HepG2 (cell line): Measurements from ENCODE around the gene CGA. TPM values are rescaled to one million over a fixed set of nuclear protein-coding genes. Genes with fewer than 3 reads are reported as not detected.

Source experiments
- ATAC-seq: fragments of 200-7000 bp; cut with Tn5 transposase; 3 replicates; pipeline ENCODE4 v1.9.1; 2020; ENCODE audit warnings: mild to moderate bottlenecking, moderate library complexity
- BruUV-seq: library from RNA; stranded (reverse); fragments of 400-500 nt; replicated peaks from 2 replicates; lab custom pipeline; 2021; lab: Mats Ljungman, UMichigan
- CTCF ChIA-PET: fragments of 300-600 bp; formaldehyde crosslinking; extraction: SDS; loops from one replicate; lab custom pipeline; 2021; ENCODE audit warnings: low total read pairs, inconsistent platforms, low intra/inter-chr PET ratio; lab: Yijun Ruan, JAX
- POLR2A ChIA-PET: fragments of 350-600 bp; sonication (Branson Sonifier 250); formaldehyde crosslinking; loops from one replicate; lab custom pipeline; 2020; ENCODE audit warnings: antibody characterized with exemption, inconsistent platforms; lab: Yijun Ruan, JAX
- DNase-seq: peaks from one replicate; pipeline ENCODE4 v3.0.0-alpha.2; 2015; ENCODE audit warnings: low spot score
- FAIRE-seq: peaks from 3 replicates; lab custom pipeline; 2011; peaks lifted over from hg19 to GRCh38; lab: Jason Lieb, UNC
- H2AFZ ChIP-seq: one replicate; pipeline ENCODE4 v1.6.1; 2011; ENCODE audit warnings: low read length, inconsistent platforms
- H3K27ac ChIP-seq: fragments of 300-600 bp; 3 replicates; pipeline ENCODE4 v1.8.0; 2011; ENCODE audit warnings: mixed run types, mild to moderate bottlenecking, mixed read lengths, low read length, inconsistent platforms; ENCODE audit not compliant: insufficient read depth; ENCODE audit errors: extremely low read length
- H3K27me3 ChIP-seq, 2 experiments: fragments of 200-600 bp in 1 of 2; 2 replicates in 1 of 2; 3 replicates in 1 of 2; pipeline versions ENCODE4 v1.6.0 to v1.8.0; 2011; ENCODE audit warnings: low read length in 2 of 2, mild to moderate bottlenecking in 2 of 2, moderate library complexity in 2 of 2, inconsistent platforms in 1 of 2; ENCODE audit not compliant: insufficient read depth in 2 of 2, control insufficient read depth in 1 of 2
- H3K36me3 ChIP-seq, 2 experiments: fragments of 200-600 bp in 1 of 2; replicated peaks in 1 of 2; 2 replicates in 1 of 2; 3 replicates in 1 of 2; pipeline versions ENCODE4 v1.5.1 to v1.8.0; 2011; ENCODE audit warnings: low read length in 2 of 2, inconsistent platforms in 1 of 2; ENCODE audit not compliant: insufficient read depth in 2 of 2, control insufficient read depth in 1 of 2
- H3K4me1 ChIP-seq: 2 replicates; pipeline ENCODE4 v1.5.1; 2012; ENCODE audit warnings: low read length, inconsistent platforms; ENCODE audit not compliant: insufficient read depth
- H3K4me2 ChIP-seq: 2 replicates; pipeline ENCODE4 v1.6.0; 2011; ENCODE audit warnings: low read depth, low read length, inconsistent platforms
- H3K4me3 ChIP-seq, 3 experiments: fragments of 200-600 bp in 1 of 3; sonication (generic), shearing (Covaris generic) in 1 of 3; replicated peaks in 1 of 3; 2 replicates each; pipeline ENCODE4 v1.5.1; 2011 to 2016; ENCODE audit warnings: low read length in 3 of 3, inconsistent platforms in 2 of 3, low read depth in 2 of 3, mild to moderate bottlenecking in 2 of 3, control low read depth in 1 of 3, mixed read lengths in 1 of 3; ENCODE audit not compliant: insufficient read depth in 1 of 3
- H3K79me2 ChIP-seq: one replicate; pipeline ENCODE4 v1.6.1; 2011; ENCODE audit warnings: low read length, inconsistent platforms; ENCODE audit not compliant: insufficient read depth
- H3K9ac ChIP-seq: 2 replicates; pipeline ENCODE4 v1.6.0; 2011; ENCODE audit warnings: mild to moderate bottlenecking, low read depth, low read length, inconsistent platforms; ENCODE audit not compliant: insufficient read depth
- H3K9me3 ChIP-seq: 2 replicates; pipeline ENCODE4 v1.5.1; 2012; ENCODE audit warnings: mild to moderate bottlenecking, low read length
- H4K20me1 ChIP-seq: 2 replicates; pipeline ENCODE4 v1.6.0; 2011; ENCODE audit warnings: inconsistent platforms, mild to moderate bottlenecking, low read length, moderate library complexity; ENCODE audit not compliant: insufficient read depth
- ATAD3A ChIP-seq: sonication (generic); formaldehyde crosslinking; IDR thresholded peaks from 2 replicates; pipeline ENCODE4 v1.4.0; 2020; ENCODE audit warnings: missing genetic modification reagents
- FOSL2 ChIP-seq: sonication (generic); formaldehyde crosslinking; IDR thresholded peaks from 2 replicates; pipeline ENCODE4 v1.4.0; 2020; ENCODE audit warnings: missing genetic modification reagents
- HNF1A ChIP-seq, 2 experiments: sonication (generic) in 1 of 2; formaldehyde crosslinking in 1 of 2; IDR thresholded peaks; 2 replicates each; pipeline versions ENCODE4 v1.4.0 to v1.6.1; 2016 to 2020; ENCODE audit warnings: borderline replicate concordance in 1 of 2, low read depth in 1 of 2, mild to moderate bottlenecking in 1 of 2, missing genetic modification reagents in 1 of 2
- IKZF1 ChIP-seq: fragments of 450-650 bp; IDR thresholded peaks from 2 replicates; pipeline ENCODE4 v1.7.1; 2016
- JUNB ChIP-seq: sonication (generic); formaldehyde crosslinking; IDR thresholded peaks from 2 replicates; pipeline ENCODE4 v1.8.0; 2022; ENCODE audit warnings: missing genetic modification reagents, mild to moderate bottlenecking, borderline replicate concordance
- MBD4 ChIP-seq: IDR thresholded peaks from 2 replicates; pipeline ENCODE4 v1.6.1; 2012; ENCODE audit warnings: low read length, inconsistent platforms, borderline replicate concordance
- MED13 ChIP-seq: sonication (generic); formaldehyde crosslinking; IDR thresholded peaks from 2 replicates; pipeline ENCODE4 v1.5.0; 2020; ENCODE audit warnings: missing genetic modification reagents
- ZFP36L2 ChIP-seq: sonication (generic); formaldehyde crosslinking; IDR thresholded peaks from 2 replicates; pipeline ENCODE4 v1.4.0; 2020; ENCODE audit warnings: missing genetic modification reagents
- ZNF224 ChIP-seq: sonication (generic); formaldehyde crosslinking; IDR thresholded peaks from 2 replicates; pipeline ENCODE4 v1.5.0; 2020; ENCODE audit warnings: mild to moderate bottlenecking, missing genetic modification reagents
- ZNF274 ChIP-seq: sonication (generic); formaldehyde crosslinking; IDR thresholded peaks from 2 replicates; pipeline ENCODE4 v1.5.1; 2020; ENCODE audit warnings: mild to moderate bottlenecking, missing genetic modification reagents
- ZNF460 ChIP-seq: sonication (generic); formaldehyde crosslinking; IDR thresholded peaks from 2 replicates; pipeline ENCODE4 v1.5.1; 2020; ENCODE audit warnings: missing genetic modification reagents, mild to moderate bottlenecking, borderline replicate concordance
- WGBS: methylation state at CpG from one replicate; pipeline ENCODE4 v1.1.6; 2017; ENCODE audit warnings: low lambda C conversion rate; 5-methylcytosine and 5-hydroxymethylcytosine counted together
- in situ Hi-C: cut with HindIII; loops from 2 replicates; pipeline ENCODE4 v1.10.0; 2017; ENCODE audit warnings: low pct_unique_long_range_greater_than_20kb; ENCODE audit not compliant: extremely low pct_ligation_motif_present
- intact Hi-C: fragments of 100-400 bp; cut with micrococcal nuclease; formaldehyde crosslinking; loops from one replicate; pipeline ENCODE4 v1.10.0; 2022; ENCODE audit not compliant: unreplicated experiment
- polyA plus RNA-seq, 8 experiments: library from polyadenylated mRNA; depleted of rRNA in 3 of 8; stranded (reverse) in 7 of 8; unstranded in 1 of 8; fragments of >200 nt; fragmentation: Illumina TruSeq in 4 of 8; extraction: Trizol in 4 of 8; gene quantifications; 2 replicates each; pipeline versions ENCODE4 v1.2.1 to v1.2.3, GENCODE V29; 2011 to 2016; ENCODE audit warnings: low read depth in 4 of 8, missing spikeins in 1 of 8, mixed read lengths in 1 of 8; ENCODE audit not compliant: insufficient read depth in 1 of 8
- total RNA-seq, 5 experiments: library from RNA; depleted of rRNA; stranded (reverse); fragments of >200 nt; fragmentation: Illumina TruSeq; extraction: Trizol; gene quantifications; 2 replicates each; pipeline ENCODE4 v1.2.3, GENCODE V29; 2016; ENCODE audit warnings: low read depth in 1 of 5
- TF ChIP-seq, protein P1 (sequence below): sonication (generic); formaldehyde crosslinking; conservative IDR thresholded peaks from 2 replicates; pipeline ENCODE4 v1.8.0; 2022; ENCODE audit warnings: mild to moderate bottlenecking, moderate library complexity, missing genetic modification reagents
- TF ChIP-seq, protein P2 (sequence below): sonication (generic); formaldehyde crosslinking; IDR thresholded peaks from 2 replicates; pipeline ENCODE4 v1.5.0; 2020; ENCODE audit warnings: missing genetic modification reagents

CGA gene
- total and polyA plus RNA-seq, 2 of the 13 experiments (the other 11 are each of a cell fraction or from before 2014, with no cell fraction given): 0.09 TPM; not detected in 1

- H3K27me3 ChIP-seq: no peaks in the 10 kb centered on the region
- ATAC-seq: peak; percentile 86
- no peak overlapping the region for H3K4me3 ChIP-seq
- H3K4me1 ChIP-seq: no peaks in the 10 kb centered on the region
- H3K9ac ChIP-seq: no peak overlapping the region
- H2AFZ ChIP-seq: no peak overlapping the region
- H3K27ac ChIP-seq: no peak overlapping the region
- CTCF ChIA-PET: no interaction called here
- H3K4me2 ChIP-seq: no peak overlapping the region
- peak; percentile 5 for DNase-seq
- no peaks in the 10 kb centered on the region for H3K79me2 ChIP-seq
- POLR2A ChIA-PET: no interaction called here
- in situ Hi-C loops (no loop called here), intact Hi-C loops (loop anchor here (1.0 kb wide), 1 partner anchor 33 kb away; no protein-coding TSS in a partner anchor)
- H3K9me3 ChIP-seq: no peaks in the 10 kb centered on the region
- no TSS peak for BruUV-seq
- H3K36me3 ChIP-seq: no peaks in the 10 kb centered on the region
- WGBS: 0% methylated on average over 4 of the region's 4 CpGs
- H4K20me1 ChIP-seq: no peaks in the 10 kb centered on the region
- FAIRE-seq: no peak
- TF ChIP-seq JUNB: no peak
- TF ChIP-seq FOSL2 (CRISPR knock-in tag): peak; percentile 45; the same call in 1 of the 2 replicates
Measured at GRCh38 chr6:87118054-87118453, 23.1 kb upstream of the CGA start.

DNA sequence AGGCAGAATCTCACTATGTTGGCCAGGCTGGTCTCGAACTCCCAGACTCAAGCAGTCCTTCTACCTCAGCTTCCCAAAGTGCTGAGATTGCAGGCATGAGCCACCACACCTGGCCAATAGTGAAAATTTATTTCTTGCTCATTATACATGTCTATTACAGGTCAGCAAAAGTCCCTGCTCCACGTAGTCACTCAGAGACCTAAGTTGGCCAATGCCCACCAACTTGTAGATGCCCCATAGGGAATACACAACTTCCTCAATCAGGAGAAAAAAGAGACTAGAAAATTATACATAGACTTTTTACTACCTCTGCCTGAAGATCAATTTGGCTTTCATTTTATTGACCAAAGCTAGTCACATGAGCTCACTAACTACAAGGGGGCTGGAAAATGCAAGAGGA lies 22.0 kb upstream of the CGA start:
- H3K27ac ChIP-seq: no peak overlapping the region
- no peaks in the 10 kb centered on the region for H3K9me3 ChIP-seq
- no peaks in the 10 kb centered on the region for H3K36me3 ChIP-seq
- H3K27me3 ChIP-seq: no peaks in the 10 kb centered on the region
- no peak overlapping the region for H3K4me3 ChIP-seq
- H3K9ac ChIP-seq: no peak overlapping the region
- no peaks in the 10 kb centered on the region for H3K4me1 ChIP-seq
- no peaks in the 10 kb centered on the region for H4K20me1 ChIP-seq
- intact Hi-C loops (no loop called here), in situ Hi-C loops (no loop called here)
- no TSS peak for BruUV-seq
- FAIRE-seq (no peak), DNase-seq (no peak), ATAC-seq (no peak)
- CTCF ChIA-PET: no interaction called here
- 29% methylated on average over 2 of the region's 2 CpGs for WGBS
- H3K79me2 ChIP-seq: no peaks in the 10 kb centered on the region
- no peak overlapping the region for H2AFZ ChIP-seq
- no peak overlapping the region for H3K4me2 ChIP-seq
- POLR2A ChIA-PET: no interaction called here
- no peak for TF ChIP-seq ZNF460 (CRISPR knock-in tag)
- TF ChIP-seq ATAD3A (CRISPR knock-in tag): no peak
- no peak for TF ChIP-seq ZFP36L2 (CRISPR knock-in tag)
- TF ChIP-seq, protein P1, sequence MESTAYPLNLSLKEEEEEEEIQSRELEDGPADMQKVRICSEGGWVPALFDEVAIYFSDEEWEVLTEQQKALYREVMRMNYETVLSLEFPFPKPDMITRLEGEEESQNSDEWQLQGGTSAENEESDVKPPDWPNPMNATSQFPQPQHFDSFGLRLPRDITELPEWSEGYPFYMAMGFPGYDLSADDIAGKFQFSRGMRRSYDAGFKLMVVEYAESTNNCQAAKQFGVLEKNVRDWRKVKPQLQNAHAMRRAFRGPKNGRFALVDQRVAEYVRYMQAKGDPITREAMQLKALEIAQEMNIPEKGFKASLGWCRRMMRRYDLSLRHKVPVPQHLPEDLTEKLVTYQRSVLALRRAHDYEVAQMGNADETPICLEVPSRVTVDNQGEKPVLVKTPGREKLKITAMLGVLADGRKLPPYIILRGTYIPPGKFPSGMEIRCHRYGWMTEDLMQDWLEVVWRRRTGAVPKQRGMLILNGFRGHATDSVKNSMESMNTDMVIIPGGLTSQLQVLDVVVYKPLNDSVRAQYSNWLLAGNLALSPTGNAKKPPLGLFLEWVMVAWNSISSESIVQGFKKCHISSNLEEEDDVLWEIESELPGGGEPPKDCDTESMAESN (CRISPR knock-in tag): no peak
- TF ChIP-seq ZNF224: no peak
- no peak for TF ChIP-seq MBD4
- no peak for TF ChIP-seq ZNF274 (CRISPR knock-in tag)
- TF ChIP-seq, protein P2, sequence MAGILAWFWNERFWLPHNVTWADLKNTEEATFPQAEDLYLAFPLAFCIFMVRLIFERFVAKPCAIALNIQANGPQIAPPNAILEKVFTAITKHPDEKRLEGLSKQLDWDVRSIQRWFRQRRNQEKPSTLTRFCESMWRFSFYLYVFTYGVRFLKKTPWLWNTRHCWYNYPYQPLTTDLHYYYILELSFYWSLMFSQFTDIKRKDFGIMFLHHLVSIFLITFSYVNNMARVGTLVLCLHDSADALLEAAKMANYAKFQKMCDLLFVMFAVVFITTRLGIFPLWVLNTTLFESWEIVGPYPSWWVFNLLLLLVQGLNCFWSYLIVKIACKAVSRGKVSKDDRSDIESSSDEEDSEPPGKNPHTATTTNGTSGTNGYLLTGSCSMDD (CRISPR knock-in tag): no peak
- no peak for TF ChIP-seq HNF1A (IDR thresholded peaks at IDR 0.05; ENCODE audit: low read depth)
- no peak for TF ChIP-seq HNF1A (CRISPR knock-in tag; IDR thresholded peaks at IDR 0.05; ENCODE audit: borderline replicate concordance)
- TF ChIP-seq IKZF1: no peak
- no peak for TF ChIP-seq MED13 (CRISPR knock-in tag)
